GM23338 (cell line): ENCODE results near the gene ANKRD44. TPM values are rescaled to one million over a fixed set of nuclear protein-coding genes. Genes with fewer than 3 reads are reported as not detected.

Source experiments
- ATAC-seq: fragments of 200-7000 bp; cut with Tn5 transposase; 3 replicates; pipeline ENCODE4 v1.9.1; 2020
- DNase-seq: peaks from one replicate; pipeline ENCODE4 v3.0.0-alpha.2; 2015; ENCODE audit warnings: low spot score
- H2AFZ ChIP-seq: fragments of 200-600 bp; sonication (generic); 2 replicates; pipeline ENCODE4 v1.8.0; 2016; ENCODE audit warnings: antibody characterized with exemption, mild to moderate bottlenecking, moderate library complexity
- H3F3A ChIP-seq: fragments of 200-600 bp; sonication (generic); replicated peaks from 2 replicates; pipeline ENCODE4 v1.8.0; 2017; ENCODE audit warnings: antibody characterized with exemption, mixed run types, low read depth
- H3K27ac ChIP-seq: fragments of 200-600 bp; sonication (generic); 2 replicates; pipeline ENCODE4 v1.6.1; 2016; ENCODE audit warnings: low read depth
- H3K27me3 ChIP-seq: fragments of 200-600 bp; sonication (generic); 2 replicates; pipeline ENCODE4 v1.8.0; 2016; ENCODE audit warnings: mild to moderate bottlenecking, mixed run types, moderate library complexity; ENCODE audit not compliant: insufficient read depth
- H3K36me3 ChIP-seq: fragments of 200-600 bp; sonication (generic); 2 replicates; pipeline ENCODE4 v1.8.0; 2016; ENCODE audit warnings: mild to moderate bottlenecking; ENCODE audit not compliant: insufficient read depth
- H3K4me1 ChIP-seq: fragments of 200-600 bp; sonication (generic); 2 replicates; pipeline ENCODE4 v1.8.0; 2016; ENCODE audit warnings: mild to moderate bottlenecking, moderate library complexity; ENCODE audit not compliant: insufficient read depth
- H3K4me2 ChIP-seq: fragments of 200-600 bp; sonication (generic); 2 replicates; pipeline ENCODE4 v1.7.1; 2017; ENCODE audit warnings: mixed run types
- H3K4me3 ChIP-seq: fragments of 200-600 bp; sonication (generic); 2 replicates; pipeline ENCODE4 v1.6.1; 2016; ENCODE audit warnings: mixed run types
- H3K79me2 ChIP-seq: fragments of 200-600 bp; sonication (generic); replicated peaks from 2 replicates; pipeline ENCODE4 v1.8.0; 2017; ENCODE audit warnings: mild to moderate bottlenecking; ENCODE audit not compliant: insufficient read depth
- H3K9me2 ChIP-seq: fragments of 200-600 bp; sonication (generic); 2 replicates; pipeline ENCODE4 v1.8.0; 2017; ENCODE audit not compliant: insufficient read depth
- H4K20me1 ChIP-seq: fragments of 200-600 bp; sonication (generic); replicated peaks from 2 replicates; pipeline ENCODE4 v1.8.0; 2017; ENCODE audit warnings: mild to moderate bottlenecking; ENCODE audit not compliant: insufficient read depth
- H3K27ac Mint-ChIP-seq: 2 replicates; pipeline ENCODE4 v1.8.0; 2020; ENCODE audit warnings: inconsistent platforms, mild to moderate bottlenecking, moderate library complexity, mixed read lengths
- H3K27me3 Mint-ChIP-seq: 3 replicates; pipeline ENCODE4 v1.8.0; 2022; ENCODE audit warnings: low read depth, mild to moderate bottlenecking, moderate library complexity, mixed read lengths, inconsistent platforms; ENCODE audit not compliant: insufficient read depth, poor library complexity
- H3K36me3 Mint-ChIP-seq: 3 replicates; pipeline ENCODE4 v1.8.0; 2021; ENCODE audit warnings: low read depth, mild to moderate bottlenecking, inconsistent platforms, moderate library complexity, mixed read lengths
- H3K4me1 Mint-ChIP-seq: 3 replicates; pipeline ENCODE4 v1.8.0; 2020; ENCODE audit warnings: mild to moderate bottlenecking, inconsistent platforms, mixed read lengths
- H3K4me3 Mint-ChIP-seq: 3 replicates; pipeline ENCODE4 v1.8.0; 2021; ENCODE audit warnings: moderate library complexity, mild to moderate bottlenecking, inconsistent platforms, mixed read lengths
- H3K9me3 Mint-ChIP-seq: 3 replicates; pipeline ENCODE4 v1.8.0; 2020; ENCODE audit warnings: moderate library complexity, mild to moderate bottlenecking, inconsistent platforms, mixed read lengths
- CREB1 ChIP-seq: fragments of 250-450 bp; sonication (Bioruptor Pico); IDR thresholded peaks from 2 replicates; pipeline ENCODE4 v1.5.0; 2020; ENCODE audit warnings: low read depth, mild to moderate bottlenecking, moderate library complexity
- EZH2 ChIP-seq: fragments of 200-600 bp; sonication (generic); IDR thresholded peaks from one replicate; pipeline ENCODE4 v1.8.0; 2017; ENCODE audit warnings: antibody characterized with exemption, mild to moderate bottlenecking, low read depth; ENCODE audit not compliant: unreplicated experiment
- EZH2phosphoT487 ChIP-seq: fragments of 200-600 bp; sonication (generic); IDR thresholded peaks from one replicate; pipeline ENCODE4 v1.8.1; 2018; ENCODE audit warnings: antibody characterized with exemption; ENCODE audit not compliant: unreplicated experiment
- JUNB ChIP-seq: IDR thresholded peaks from one replicate; pipeline ENCODE4 v1.6.1; 2016; ENCODE audit warnings: antibody characterized with exemption; ENCODE audit not compliant: unreplicated experiment
- NANOG ChIP-seq: IDR thresholded peaks from 2 replicates; pipeline ENCODE4 v1.6.1; 2016; ENCODE audit warnings: antibody characterized with exemption, borderline replicate concordance
- POLR2AphosphoS5 ChIP-seq: IDR thresholded peaks from 2 replicates; pipeline ENCODE4 v1.6.1; 2016; ENCODE audit warnings: antibody characterized with exemption, low read depth
- STAT1 ChIP-seq: IDR thresholded peaks from one replicate; pipeline ENCODE4 v1.6.1; 2016; ENCODE audit warnings: antibody characterized with exemption; ENCODE audit not compliant: unreplicated experiment
- ZNF114 ChIP-seq: fragments of 250-450 bp; sonication (Bioruptor Pico); IDR thresholded peaks from 2 replicates; pipeline ENCODE4 v1.5.0; 2020; ENCODE audit warnings: mild to moderate bottlenecking, moderate library complexity
- ZNF331 ChIP-seq: fragments of 250-450 bp; sonication (Bioruptor Pico); IDR thresholded peaks from 2 replicates; pipeline ENCODE4 v1.5.0; 2020; ENCODE audit warnings: low read depth, mild to moderate bottlenecking, moderate library complexity
- ZNF462 ChIP-seq: fragments of 250-450 bp; sonication (Bioruptor Pico); IDR thresholded peaks from 2 replicates; pipeline ENCODE4 v1.5.0; 2020; ENCODE audit warnings: mild to moderate bottlenecking, moderate library complexity
- polyA plus RNA-seq: library from polyadenylated mRNA; unstranded; fragments of >200 nt; fragmentation: Nextera tagmentation; extraction: Ambion mirVana; gene quantifications from 2 replicates; pipeline ENCODE4 v1.2.1, GENCODE V29; 2016
- total RNA-seq: library from RNA; depleted of rRNA; stranded (reverse); fragments of >200 nt; shearing (Covaris generic); gene quantifications from 2 replicates; pipeline ENCODE4 v1.2.3, GENCODE V29; 2014
- TF ChIP-seq, protein P1 (sequence below): IDR thresholded peaks from one replicate; pipeline ENCODE4 v1.6.1; 2018; ENCODE audit warnings: antibody characterized with exemption; ENCODE audit not compliant: unreplicated experiment
- TF ChIP-seq, protein P2 (sequence below), 2 experiments: fragments of 200-600 bp in 1 of 2; sonication (generic) in 1 of 2; conservative IDR thresholded peaks; 2 replicates each; pipeline versions ENCODE4 v1.5.1 to v1.6.1; 2016 to 2017; ENCODE audit warnings: antibody characterized with exemption in 2 of 2, low read depth in 2 of 2, mild to moderate bottlenecking in 2 of 2, moderate library complexity in 1 of 2
- TF ChIP-seq, protein P3 (sequence below): IDR thresholded peaks from 2 replicates; pipeline ENCODE4 v1.6.1; 2016; ENCODE audit warnings: antibody characterized with exemption

The ANKRD44 gene
- total and polyA plus RNA-seq, 2 experiments from 2014 or later, result 0.44 to 0.56 TPM

DNA sequence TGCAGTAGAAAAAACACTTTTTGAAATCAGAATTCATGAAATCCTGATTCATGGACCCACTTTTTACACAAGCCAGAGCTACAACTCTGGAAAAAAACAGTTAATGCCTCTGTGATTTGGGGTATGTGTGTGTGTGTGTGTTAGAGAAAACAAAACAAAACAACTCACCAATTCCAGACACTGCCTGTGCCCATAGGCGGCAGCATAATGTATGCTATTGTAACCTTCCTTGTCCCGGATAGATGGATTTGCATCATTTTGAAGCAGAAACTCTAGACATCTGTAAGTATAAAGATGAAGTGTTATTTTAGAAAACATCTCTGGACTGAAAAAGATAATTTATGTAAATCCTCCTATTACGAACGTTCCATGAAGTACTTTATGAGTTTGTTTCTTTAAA lies 232.0 kb downstream of the ANKRD44 start:
- H3K27me3 ChIP-seq, result no peaks in the 10 kb centered on the region
- Mint-ChIP-seq H3K4me3 (no peak overlapping the region), H3K27me3 (peaks cover 3% of the 10 kb centered on the region), H3K9me3 (no peaks in the 10 kb centered on the region), H3K36me3 (no peaks in the 10 kb centered on the region), H3K27ac (no peak overlapping the region), H3K4me1 (peaks cover 5% of the 10 kb centered on the region; the same call in 2 of the 3 replicates)
- H3K4me2 ChIP-seq, result no peak overlapping the region
- no peaks in the 10 kb centered on the region for H3K9me2 ChIP-seq
- no peaks in the 10 kb centered on the region for H3F3A ChIP-seq
- 0 out of 2 replicates have a peak, but pooled peaks cover 5% of the 10 kb centered on the region for H3K4me1 ChIP-seq
- no peak overlapping the region for H3K27ac ChIP-seq
- no peak for DNase-seq
- no peaks in the 10 kb centered on the region for H4K20me1 ChIP-seq
- no peak for TF ChIP-seq CREB1 (CRISPR knock-in tag)
- no peak for TF ChIP-seq EZH2
- no peak for TF ChIP-seq POLR2AphosphoS5
- TF ChIP-seq ZNF331 (CRISPR knock-in tag), result no peak
- TF ChIP-seq ZNF462 (CRISPR knock-in tag), result no peak
- TF ChIP-seq, protein P1, sequence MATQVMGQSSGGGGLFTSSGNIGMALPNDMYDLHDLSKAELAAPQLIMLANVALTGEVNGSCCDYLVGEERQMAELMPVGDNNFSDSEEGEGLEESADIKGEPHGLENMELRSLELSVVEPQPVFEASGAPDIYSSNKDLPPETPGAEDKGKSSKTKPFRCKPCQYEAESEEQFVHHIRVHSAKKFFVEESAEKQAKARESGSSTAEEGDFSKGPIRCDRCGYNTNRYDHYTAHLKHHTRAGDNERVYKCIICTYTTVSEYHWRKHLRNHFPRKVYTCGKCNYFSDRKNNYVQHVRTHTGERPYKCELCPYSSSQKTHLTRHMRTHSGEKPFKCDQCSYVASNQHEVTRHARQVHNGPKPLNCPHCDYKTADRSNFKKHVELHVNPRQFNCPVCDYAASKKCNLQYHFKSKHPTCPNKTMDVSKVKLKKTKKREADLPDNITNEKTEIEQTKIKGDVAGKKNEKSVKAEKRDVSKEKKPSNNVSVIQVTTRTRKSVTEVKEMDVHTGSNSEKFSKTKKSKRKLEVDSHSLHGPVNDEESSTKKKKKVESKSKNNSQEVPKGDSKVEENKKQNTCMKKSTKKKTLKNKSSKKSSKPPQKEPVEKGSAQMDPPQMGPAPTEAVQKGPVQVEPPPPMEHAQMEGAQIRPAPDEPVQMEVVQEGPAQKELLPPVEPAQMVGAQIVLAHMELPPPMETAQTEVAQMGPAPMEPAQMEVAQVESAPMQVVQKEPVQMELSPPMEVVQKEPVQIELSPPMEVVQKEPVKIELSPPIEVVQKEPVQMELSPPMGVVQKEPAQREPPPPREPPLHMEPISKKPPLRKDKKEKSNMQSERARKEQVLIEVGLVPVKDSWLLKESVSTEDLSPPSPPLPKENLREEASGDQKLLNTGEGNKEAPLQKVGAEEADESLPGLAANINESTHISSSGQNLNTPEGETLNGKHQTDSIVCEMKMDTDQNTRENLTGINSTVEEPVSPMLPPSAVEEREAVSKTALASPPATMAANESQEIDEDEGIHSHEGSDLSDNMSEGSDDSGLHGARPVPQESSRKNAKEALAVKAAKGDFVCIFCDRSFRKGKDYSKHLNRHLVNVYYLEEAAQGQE, result no peak
- TF ChIP-seq, protein P2, sequence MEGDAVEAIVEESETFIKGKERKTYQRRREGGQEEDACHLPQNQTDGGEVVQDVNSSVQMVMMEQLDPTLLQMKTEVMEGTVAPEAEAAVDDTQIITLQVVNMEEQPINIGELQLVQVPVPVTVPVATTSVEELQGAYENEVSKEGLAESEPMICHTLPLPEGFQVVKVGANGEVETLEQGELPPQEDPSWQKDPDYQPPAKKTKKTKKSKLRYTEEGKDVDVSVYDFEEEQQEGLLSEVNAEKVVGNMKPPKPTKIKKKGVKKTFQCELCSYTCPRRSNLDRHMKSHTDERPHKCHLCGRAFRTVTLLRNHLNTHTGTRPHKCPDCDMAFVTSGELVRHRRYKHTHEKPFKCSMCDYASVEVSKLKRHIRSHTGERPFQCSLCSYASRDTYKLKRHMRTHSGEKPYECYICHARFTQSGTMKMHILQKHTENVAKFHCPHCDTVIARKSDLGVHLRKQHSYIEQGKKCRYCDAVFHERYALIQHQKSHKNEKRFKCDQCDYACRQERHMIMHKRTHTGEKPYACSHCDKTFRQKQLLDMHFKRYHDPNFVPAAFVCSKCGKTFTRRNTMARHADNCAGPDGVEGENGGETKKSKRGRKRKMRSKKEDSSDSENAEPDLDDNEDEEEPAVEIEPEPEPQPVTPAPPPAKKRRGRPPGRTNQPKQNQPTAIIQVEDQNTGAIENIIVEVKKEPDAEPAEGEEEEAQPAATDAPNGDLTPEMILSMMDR (conservative IDR thresholded peaks at IDR 0.05; ENCODE audit: low read depth in 2 of 2), result no peak; a peak in 1 of 4 replicates
- TF ChIP-seq NANOG, result no peak
- no peak for TF ChIP-seq STAT1
- TF ChIP-seq EZH2phosphoT487, result no peak
- no peak for TF ChIP-seq ZNF114 (CRISPR knock-in tag)
- no peak for TF ChIP-seq JUNB
- TF ChIP-seq, protein P3, sequence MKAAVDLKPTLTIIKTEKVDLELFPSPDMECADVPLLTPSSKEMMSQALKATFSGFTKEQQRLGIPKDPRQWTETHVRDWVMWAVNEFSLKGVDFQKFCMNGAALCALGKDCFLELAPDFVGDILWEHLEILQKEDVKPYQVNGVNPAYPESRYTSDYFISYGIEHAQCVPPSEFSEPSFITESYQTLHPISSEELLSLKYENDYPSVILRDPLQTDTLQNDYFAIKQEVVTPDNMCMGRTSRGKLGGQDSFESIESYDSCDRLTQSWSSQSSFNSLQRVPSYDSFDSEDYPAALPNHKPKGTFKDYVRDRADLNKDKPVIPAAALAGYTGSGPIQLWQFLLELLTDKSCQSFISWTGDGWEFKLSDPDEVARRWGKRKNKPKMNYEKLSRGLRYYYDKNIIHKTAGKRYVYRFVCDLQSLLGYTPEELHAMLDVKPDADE, result no peak
- no peaks in the 10 kb centered on the region for H3K79me2 ChIP-seq
- H3K36me3 ChIP-seq, result no peaks in the 10 kb centered on the region
- H2AFZ ChIP-seq, result no peak overlapping the region
- H3K4me3 ChIP-seq, result no peak overlapping the region
- ATAC-seq, result no peak
